ENCODE data around the gene GRAMD4.

GRCh38 chr22:46707305-46707704 lies 87.1 kb downstream of the GRAMD4 start:
- TF ChIP-seq CTCF (IDR thresholded peaks at IDR 0.05 in 4 of 5, conservative IDR thresholded peaks at IDR 0.05 in 1 of 5) (no peak), POLR2A (IDR thresholded peaks at IDR 0.05) (no peak)

Measured in gastrocnemius medialis (tissue), 4 donors.